Vagina (tissue), 2 donors: ENCODE data around the gene DPPA2. TPM values are rescaled to one million over a fixed set of nuclear protein-coding genes. Genes with fewer than 3 reads are reported as not detected.
"Not testable (repeated sequence)": the region's sequence is repeated elsewhere in the genome, so short reads cannot be mapped to it uniquely, and the experiment has no call there.

ENCODE experiments used
- DNase-seq, 2 donors: peaks; one replicate each; pipeline ENCODE4 v3.0.0-alpha.2; 2017; ENCODE audit errors: extremely low spot score in 2 of 2
- H3K27ac ChIP-seq: fragments of 200-600 bp; sonication (generic); one replicate; pipeline ENCODE4 v1.5.1; 2019
- H3K27me3 ChIP-seq: fragments of 200-600 bp; sonication (generic); one replicate; pipeline ENCODE4 v1.5.1; 2019
- H3K36me3 ChIP-seq, 2 donors: fragments of 200-600 bp; sonication (generic); one replicate each; pipeline ENCODE4 v1.5.1; 2017 to 2019
- H3K4me1 ChIP-seq: fragments of 200-600 bp; sonication (generic); one replicate; pipeline ENCODE4 v1.5.1; 2019
- H3K4me3 ChIP-seq, 2 donors: fragments of 200-600 bp; sonication (generic); 1 replicate in 1 of 2; 2 replicates in 1 of 2; pipeline ENCODE4 v1.5.1; 2016 to 2019
- H3K9me3 ChIP-seq: fragments of 200-600 bp; sonication (generic); one replicate; pipeline ENCODE4 v1.5.1; 2019
- POLR2A ChIP-seq, 2 donors: fragments of 450-650 bp; IDR thresholded peaks; one replicate each; pipeline ENCODE4 v1.6.1; 2017; ENCODE audit warnings: antibody characterized with exemption in 2 of 2, mild to moderate bottlenecking in 2 of 2, moderate library complexity in 2 of 2
- POLR2AphosphoS5 ChIP-seq, 2 donors: sonication (generic); formaldehyde crosslinking; IDR thresholded peaks; one replicate each; pipeline ENCODE4 v1.9.0; 2017; ENCODE audit warnings: antibody characterized with exemption in 2 of 2, mild to moderate bottlenecking in 2 of 2, low read depth in 1 of 2; ENCODE audit not compliant: insufficient read depth in 1 of 2
- intact Hi-C: fragments of 100-400 bp; cut with DNase I; formaldehyde crosslinking; loops from one replicate; pipeline ENCODE4 v1.15.1; 2023
- total RNA-seq: library from RNA; depleted of rRNA; stranded (reverse); fragments of >200 nt; gene quantifications from one replicate; pipeline ENCODE4 v1.2.3, GENCODE V29; 2016
- TF ChIP-seq, protein P1 (sequence below), 3 experiments: fragments of 450-650 bp in 2 of 3; fragments of 200-600 bp in 1 of 3; sonication (generic) in 1 of 3; IDR thresholded peaks; one replicate each; pipeline ENCODE4 v1.5.1; 2017 to 2019; ENCODE audit warnings: antibody characterized with exemption in 3 of 3, mild to moderate bottlenecking in 2 of 3, moderate library complexity in 2 of 3

DPPA2 gene, protein sequence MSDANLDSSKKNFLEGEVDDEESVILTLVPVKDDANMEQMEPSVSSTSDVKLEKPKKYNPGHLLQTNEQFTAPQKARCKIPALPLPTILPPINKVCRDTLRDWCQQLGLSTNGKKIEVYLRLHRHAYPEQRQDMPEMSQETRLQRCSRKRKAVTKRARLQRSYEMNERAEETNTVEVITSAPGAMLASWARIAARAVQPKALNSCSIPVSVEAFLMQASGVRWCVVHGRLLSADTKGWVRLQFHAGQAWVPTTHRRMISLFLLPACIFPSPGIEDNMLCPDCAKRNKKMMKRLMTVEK
- not detected for total RNA-seq

DNA sequence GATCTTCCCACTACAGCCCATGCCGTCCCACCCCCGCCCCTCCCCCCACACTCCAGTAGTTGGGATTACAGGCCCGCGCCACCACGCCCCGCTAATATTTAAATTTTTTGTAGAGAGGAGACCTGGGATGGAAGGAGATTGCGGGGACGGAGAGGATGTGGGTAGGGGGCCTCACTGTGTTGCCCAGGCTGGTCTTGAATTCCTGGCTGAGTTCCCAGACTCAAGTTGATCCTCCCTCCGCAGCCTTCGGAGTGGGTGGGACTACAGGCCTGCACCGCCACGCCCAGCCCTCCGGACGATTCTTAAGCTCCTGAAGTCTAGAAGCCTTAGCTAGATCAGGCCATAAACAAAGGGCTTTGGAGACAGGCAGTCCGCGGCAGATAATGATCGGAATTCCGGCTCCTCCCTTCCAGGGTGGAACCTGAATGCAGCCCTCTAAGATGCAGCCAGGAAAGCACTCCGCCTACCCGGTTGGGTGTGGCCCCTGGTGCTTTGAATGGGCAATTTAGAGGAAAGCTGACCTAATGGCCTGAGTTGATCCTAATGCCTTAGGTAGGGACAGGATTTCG is at the start of gene DPPA2:
Gene DPPA2 (minus strand): TSS at position 356 of the 569 bp plus-strand sequence. CDS start 1,975 bp downstream, outside the sequence.
- no peak within 1 kb of the TSS for H3K4me3 ChIP-seq
- DNase-seq = no peak
- no peaks in the 10 kb centered on the region for H3K27me3 ChIP-seq
- no peaks in the 10 kb centered on the region for H3K36me3 ChIP-seq
- TF ChIP-seq POLR2AphosphoS5 (IDR thresholded peaks at IDR 0.05; ENCODE audit: insufficient read depth in 1 of 2, low read depth in 1 of 2) (no peak), POLR2A (IDR thresholded peaks at IDR 0.05) (no peak)
- TF ChIP-seq, protein P1, sequence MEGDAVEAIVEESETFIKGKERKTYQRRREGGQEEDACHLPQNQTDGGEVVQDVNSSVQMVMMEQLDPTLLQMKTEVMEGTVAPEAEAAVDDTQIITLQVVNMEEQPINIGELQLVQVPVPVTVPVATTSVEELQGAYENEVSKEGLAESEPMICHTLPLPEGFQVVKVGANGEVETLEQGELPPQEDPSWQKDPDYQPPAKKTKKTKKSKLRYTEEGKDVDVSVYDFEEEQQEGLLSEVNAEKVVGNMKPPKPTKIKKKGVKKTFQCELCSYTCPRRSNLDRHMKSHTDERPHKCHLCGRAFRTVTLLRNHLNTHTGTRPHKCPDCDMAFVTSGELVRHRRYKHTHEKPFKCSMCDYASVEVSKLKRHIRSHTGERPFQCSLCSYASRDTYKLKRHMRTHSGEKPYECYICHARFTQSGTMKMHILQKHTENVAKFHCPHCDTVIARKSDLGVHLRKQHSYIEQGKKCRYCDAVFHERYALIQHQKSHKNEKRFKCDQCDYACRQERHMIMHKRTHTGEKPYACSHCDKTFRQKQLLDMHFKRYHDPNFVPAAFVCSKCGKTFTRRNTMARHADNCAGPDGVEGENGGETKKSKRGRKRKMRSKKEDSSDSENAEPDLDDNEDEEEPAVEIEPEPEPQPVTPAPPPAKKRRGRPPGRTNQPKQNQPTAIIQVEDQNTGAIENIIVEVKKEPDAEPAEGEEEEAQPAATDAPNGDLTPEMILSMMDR (IDR thresholded peaks at IDR 0.05) = no peak
- H3K4me1 ChIP-seq = no peaks in the 10 kb centered on the region
- no peaks in the 10 kb centered on the region for H3K9me3 ChIP-seq
- no peak within 1 kb of the TSS for H3K27ac ChIP-seq
- intact Hi-C loops = no loop called here

DNA sequence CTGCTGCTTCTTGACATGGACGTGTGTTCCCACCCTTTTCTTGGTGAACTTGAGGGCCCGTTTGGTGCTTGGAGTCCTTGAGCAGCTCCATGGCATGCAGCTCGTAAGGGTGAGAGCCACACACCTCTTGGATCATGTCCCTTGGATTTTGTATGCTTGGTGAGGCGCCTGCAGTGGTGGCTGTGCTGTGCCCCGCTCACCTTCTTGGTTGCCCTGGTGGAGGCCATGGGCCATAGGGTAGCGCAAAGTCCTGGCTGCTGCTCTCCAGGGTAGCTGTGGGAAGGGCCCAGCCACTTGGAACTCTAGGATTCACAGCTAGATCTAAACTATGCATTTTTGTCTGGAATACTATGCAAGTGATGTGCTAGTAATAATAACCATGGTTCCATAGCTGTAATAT is 47.8 kb upstream of the DPPA2 start:
- Histone ChIP-seq H3K27me3 (no peaks in the 10 kb centered on the region), H3K4me1 (no peaks in the 10 kb centered on the region), H3K4me3 (no peak overlapping the region), H3K27ac (no peak overlapping the region), H3K36me3 (no peaks in the 10 kb centered on the region), H3K9me3 (no peaks in the 10 kb centered on the region)
- intact Hi-C loops = no loop called here
- TF ChIP-seq POLR2A (IDR thresholded peaks at IDR 0.05) (no peak), POLR2AphosphoS5 (IDR thresholded peaks at IDR 0.05; ENCODE audit: insufficient read depth in 1 of 2, low read depth in 1 of 2) (no peak)
- TF ChIP-seq, protein P1 (IDR thresholded peaks at IDR 0.05) = no peak
- no peak for DNase-seq

DNA sequence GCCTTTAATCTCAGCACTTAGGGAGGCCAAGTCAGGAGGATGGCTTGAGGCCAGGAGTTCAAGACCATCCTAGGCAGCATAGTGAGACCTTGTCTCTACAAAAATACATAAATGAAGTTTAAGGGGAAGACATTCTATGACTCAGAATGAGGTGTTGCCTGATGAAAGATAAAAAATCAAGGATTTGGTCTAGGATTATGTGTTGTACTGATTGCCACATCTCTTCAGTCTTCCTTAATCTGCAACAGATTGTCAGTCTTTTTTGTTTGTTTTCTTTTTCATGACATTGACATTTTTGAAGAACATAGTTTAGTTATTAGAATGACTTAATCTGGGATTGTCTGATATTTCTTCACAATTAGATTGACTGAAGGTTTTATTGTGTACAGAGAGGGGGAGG is 47.3 kb upstream of the DPPA2 start:
- no peaks in the 10 kb centered on the region for H3K27me3 ChIP-seq
- intact Hi-C loops = no loop called here
- no peak for TF ChIP-seq POLR2AphosphoS5 (IDR thresholded peaks at IDR 0.05; ENCODE audit: insufficient read depth in 1 of 2, low read depth in 1 of 2)
- TF ChIP-seq, protein P1 (IDR thresholded peaks at IDR 0.05) = no peak
- TF ChIP-seq POLR2A (IDR thresholded peaks at IDR 0.05) = no peak
- H3K4me3 ChIP-seq = no peak overlapping the region
- H3K4me1 ChIP-seq = no peaks in the 10 kb centered on the region
- no peak for DNase-seq
- no peak overlapping the region for H3K27ac ChIP-seq
- H3K36me3 ChIP-seq = no peaks in the 10 kb centered on the region
- H3K9me3 ChIP-seq = no peaks in the 10 kb centered on the region

DNA sequence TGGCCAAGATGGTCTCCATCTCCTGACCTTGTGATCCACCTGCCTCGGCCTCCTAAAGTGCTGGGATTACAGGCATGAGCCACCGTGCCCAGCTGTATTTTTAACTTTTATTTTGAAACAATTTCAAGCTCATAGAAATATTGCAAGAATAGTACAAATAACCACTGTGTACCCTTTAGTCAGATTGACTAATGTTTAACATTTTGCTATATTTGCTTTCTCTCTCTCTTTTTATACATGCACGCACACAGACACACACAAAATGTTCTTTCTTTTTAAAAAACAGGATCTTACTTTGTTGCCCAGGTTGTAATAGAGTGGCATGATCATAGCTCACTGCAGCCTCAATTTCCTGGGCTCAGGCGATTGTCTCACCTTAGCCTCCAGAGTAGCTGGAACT is 46.5 kb upstream of the DPPA2 start:
- intact Hi-C loops = no loop called here
- no peak overlapping the region for H3K4me3 ChIP-seq
- H3K9me3 ChIP-seq = no peaks in the 10 kb centered on the region
- H3K27me3 ChIP-seq = no peaks in the 10 kb centered on the region
- no peak for TF ChIP-seq POLR2AphosphoS5 (IDR thresholded peaks at IDR 0.05; ENCODE audit: insufficient read depth in 1 of 2, low read depth in 1 of 2)
- TF ChIP-seq, protein P1 (IDR thresholded peaks at IDR 0.05) = no peak
- no peak for TF ChIP-seq POLR2A (IDR thresholded peaks at IDR 0.05)
- no peaks in the 10 kb centered on the region for H3K4me1 ChIP-seq
- H3K27ac ChIP-seq = no peak overlapping the region
- no peak for DNase-seq
- H3K36me3 ChIP-seq = no peaks in the 10 kb centered on the region

DNA sequence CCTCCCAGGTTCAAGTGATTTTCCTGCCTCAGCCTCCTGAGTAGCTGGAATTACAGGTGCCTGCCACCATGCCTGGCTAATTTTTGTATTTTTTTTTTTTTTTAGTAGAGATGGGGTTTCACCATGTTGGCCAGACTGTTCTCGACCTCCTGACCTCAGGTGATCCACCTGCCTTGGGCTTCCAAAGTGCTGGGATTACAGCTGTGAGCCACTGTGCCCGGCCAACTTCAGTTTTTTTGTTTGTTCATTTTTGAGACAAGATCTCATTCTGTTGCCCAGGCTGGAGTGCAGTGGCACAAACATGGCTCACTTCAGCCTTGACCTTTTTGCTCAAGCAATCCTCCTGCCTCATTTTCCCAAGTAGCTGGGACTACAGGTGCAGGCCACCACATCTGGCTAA is 42.5 kb upstream of the DPPA2 start:
- intact Hi-C loops, H3K27ac ChIP-seq, H3K36me3 ChIP-seq, H3K27me3 ChIP-seq, H3K4me1 ChIP-seq, H3K9me3 ChIP-seq, DNase-seq, H3K4me3 ChIP-seq: not testable (repeated sequence)
